GM21423 (cell line): ENCODE data around the gene RORB.

Experiments used
- ATAC-seq: cut with Tn5 transposase; IDR thresholded peaks from one replicate; pipeline ENCODE4 v1.9.1; 2021; ENCODE audit warnings: mild to moderate bottlenecking, moderate library complexity; ENCODE audit not compliant: unreplicated experiment

The RORB gene

GRCh38 chr9:74696520-74696919 is 199.4 kb downstream of the RORB start:
- ATAC-seq = no peak

GRCh38 chr9:74697535-74697934 is 200.4 kb downstream of the RORB start:
- ATAC-seq = no peak

- ATAC-seq = no peak
Observed at GRCh38 chr9:74711341-74711740, 214.2 kb downstream of the RORB start.

- no peak for ATAC-seq
Observed at GRCh38 chr9:74718709-74719108, 221.6 kb downstream of the RORB start.

GRCh38 chr9:74719306-74719705 is 222.2 kb downstream of the RORB start:
- ATAC-seq = no peak

GRCh38 chr9:74721696-74722660 is 224.8 kb downstream of the RORB start:
- ATAC-seq = no peak

- no peak for ATAC-seq
Observed at GRCh38 chr9:74724317-74724716, 227.2 kb downstream of the RORB start.

- no peak for ATAC-seq
Observed at GRCh38 chr9:74726581-74726980, 229.4 kb downstream of the RORB start.

- ATAC-seq = no peak
Observed at GRCh38 chr9:74728176-74728575, 231.0 kb downstream of the RORB start.

GRCh38 chr9:74729136-74729695 is 232.1 kb downstream of the RORB start:
- ATAC-seq = no peak

- no peak for ATAC-seq
Observed at GRCh38 chr9:74735761-74736160, 238.6 kb downstream of the RORB start.

GRCh38 chr9:74736646-74737045 is 239.5 kb downstream of the RORB start:
- ATAC-seq = no peak

GRCh38 chr9:74742191-74742790 is 245.2 kb downstream of the RORB start:
- no peak for ATAC-seq
